Endothelial cell (in vitro differentiated cells): Measurements from ENCODE around the gene CEP55. TPM values are rescaled to one million over a fixed set of nuclear protein-coding genes. Genes with fewer than 3 reads are reported as not detected.

Experiments
- DNase-seq: peaks from one replicate; pipeline ENCODE4 v3.0.0; 2021; ENCODE audit warnings: low spot score
- H3K27ac Mint-ChIP-seq: one replicate; pipeline ENCODE4 v1.8.0; 2021; ENCODE audit warnings: mixed read lengths, inconsistent platforms; ENCODE audit not compliant: unreplicated experiment
- H3K27me3 Mint-ChIP-seq: one replicate; pipeline ENCODE4 v1.8.0; 2021; ENCODE audit warnings: mild to moderate bottlenecking, moderate library complexity, mixed read lengths, inconsistent platforms; ENCODE audit not compliant: unreplicated experiment
- H3K36me3 Mint-ChIP-seq: one replicate; pipeline ENCODE4 v1.8.0; 2021; ENCODE audit warnings: mild to moderate bottlenecking, low read depth, mixed read lengths, inconsistent platforms; ENCODE audit not compliant: unreplicated experiment
- H3K4me1 Mint-ChIP-seq: one replicate; pipeline ENCODE4 v1.8.0; 2021; ENCODE audit warnings: mild to moderate bottlenecking, mixed read lengths, inconsistent platforms; ENCODE audit not compliant: unreplicated experiment
- H3K4me3 Mint-ChIP-seq: one replicate; pipeline ENCODE4 v1.8.0; 2021; ENCODE audit warnings: mild to moderate bottlenecking, mixed read lengths, inconsistent platforms; ENCODE audit not compliant: unreplicated experiment
- H3K9me3 Mint-ChIP-seq: one replicate; pipeline ENCODE4 v1.8.0; 2021; ENCODE audit warnings: mixed read lengths, inconsistent platforms; ENCODE audit not compliant: unreplicated experiment
- total RNA-seq: library from RNA; stranded (reverse); fragmentation: NEBNext Ultra II Directional; extraction: Animal tissue kit (Norgen Biotek cat#: 25700); gene quantifications from one replicate; pipeline ENCODE4 v1.2.1, GENCODE V29; 2021; ENCODE audit not compliant: unreplicated experiment
- TF ChIP-seq, protein P1 (sequence below): fragments of 200-600 bp; sonication (generic); IDR thresholded peaks from one replicate; pipeline ENCODE4 v1.5.0; 2021; ENCODE audit warnings: antibody characterized with exemption; ENCODE audit not compliant: unreplicated experiment

CEP55 gene
- total RNA-seq, 1 donor from 2014 or later: 3.5 TPM

DNA sequence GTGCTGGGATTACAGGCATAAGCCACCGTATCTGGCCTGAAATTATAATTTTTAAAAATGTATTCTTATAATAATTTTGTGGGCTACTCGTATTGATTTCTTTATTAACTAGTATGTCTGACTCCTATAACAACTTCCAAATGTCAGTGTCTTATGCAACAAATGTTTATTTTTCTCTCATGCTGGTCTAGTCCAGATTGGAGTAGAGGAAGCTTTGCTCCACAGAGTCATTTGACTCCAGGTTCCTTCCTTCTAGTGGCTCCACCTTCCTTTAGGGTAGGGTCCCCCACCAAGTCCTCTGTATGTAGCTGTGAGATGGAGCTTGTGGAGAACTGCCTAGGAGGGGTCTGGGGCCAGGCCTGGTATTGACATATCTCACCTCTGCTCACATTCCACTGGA is 8.7 kb downstream of the CEP55 start:
- H3K36me3 Mint-ChIP-seq: peaks cover 4% of the 10 kb centered on the region
- H3K4me1 Mint-ChIP-seq: no peaks in the 10 kb centered on the region
- peaks cover 1% of the 10 kb centered on the region for H3K27me3 Mint-ChIP-seq
- TF ChIP-seq, protein P1, sequence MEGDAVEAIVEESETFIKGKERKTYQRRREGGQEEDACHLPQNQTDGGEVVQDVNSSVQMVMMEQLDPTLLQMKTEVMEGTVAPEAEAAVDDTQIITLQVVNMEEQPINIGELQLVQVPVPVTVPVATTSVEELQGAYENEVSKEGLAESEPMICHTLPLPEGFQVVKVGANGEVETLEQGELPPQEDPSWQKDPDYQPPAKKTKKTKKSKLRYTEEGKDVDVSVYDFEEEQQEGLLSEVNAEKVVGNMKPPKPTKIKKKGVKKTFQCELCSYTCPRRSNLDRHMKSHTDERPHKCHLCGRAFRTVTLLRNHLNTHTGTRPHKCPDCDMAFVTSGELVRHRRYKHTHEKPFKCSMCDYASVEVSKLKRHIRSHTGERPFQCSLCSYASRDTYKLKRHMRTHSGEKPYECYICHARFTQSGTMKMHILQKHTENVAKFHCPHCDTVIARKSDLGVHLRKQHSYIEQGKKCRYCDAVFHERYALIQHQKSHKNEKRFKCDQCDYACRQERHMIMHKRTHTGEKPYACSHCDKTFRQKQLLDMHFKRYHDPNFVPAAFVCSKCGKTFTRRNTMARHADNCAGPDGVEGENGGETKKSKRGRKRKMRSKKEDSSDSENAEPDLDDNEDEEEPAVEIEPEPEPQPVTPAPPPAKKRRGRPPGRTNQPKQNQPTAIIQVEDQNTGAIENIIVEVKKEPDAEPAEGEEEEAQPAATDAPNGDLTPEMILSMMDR: no peak
- no peak overlapping the region for H3K4me3 Mint-ChIP-seq
- no peak overlapping the region for H3K27ac Mint-ChIP-seq
- H3K9me3 Mint-ChIP-seq: no peaks in the 10 kb centered on the region
- DNase-seq: no peak

DNA sequence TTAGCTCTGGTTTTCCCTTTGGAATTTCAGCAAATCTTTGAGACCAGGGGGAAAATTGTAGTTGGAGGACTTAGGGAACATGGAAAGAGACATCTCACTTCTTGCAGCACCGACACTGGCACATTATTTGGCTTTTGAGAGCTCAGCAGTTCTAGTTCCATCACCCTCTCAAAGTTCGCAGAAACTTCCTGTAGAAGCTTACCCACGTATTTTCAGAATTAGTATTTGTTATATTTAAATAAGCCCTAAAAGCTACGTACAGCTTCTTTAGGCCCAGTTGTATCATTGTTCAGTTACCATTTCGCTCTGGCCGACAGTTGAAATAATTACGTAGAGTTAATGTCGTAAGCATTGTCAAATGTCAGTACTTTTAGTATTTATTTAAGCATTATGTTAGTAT is 13.4 kb downstream of the CEP55 start:
- peaks cover 4% of the 10 kb centered on the region for H3K36me3 Mint-ChIP-seq
- no peaks in the 10 kb centered on the region for H3K9me3 Mint-ChIP-seq
- no peak for DNase-seq
- TF ChIP-seq, protein P1: no peak
- H3K27ac Mint-ChIP-seq: no peak overlapping the region
- no peaks in the 10 kb centered on the region for H3K4me1 Mint-ChIP-seq
- no peak overlapping the region for H3K4me3 Mint-ChIP-seq
- H3K27me3 Mint-ChIP-seq: peaks cover 3% of the 10 kb centered on the region

DNA sequence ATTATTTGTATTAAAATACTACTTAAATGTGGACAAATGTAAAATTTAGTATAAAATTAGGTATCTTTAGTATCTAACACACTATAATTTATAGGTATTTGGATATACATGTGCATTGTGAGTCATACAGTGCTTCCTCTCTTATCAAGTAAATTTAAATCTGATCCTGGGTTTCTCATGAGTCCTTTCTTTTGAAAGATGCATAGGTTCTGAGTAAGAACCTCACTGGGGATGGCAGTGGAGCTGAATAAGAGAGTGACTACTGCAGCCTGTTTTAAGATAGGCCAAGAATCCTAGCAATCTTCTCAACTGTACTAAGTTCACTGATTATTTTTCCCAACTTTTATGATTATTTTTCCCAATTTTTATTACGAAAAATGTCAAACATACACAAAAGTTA is 16.2 kb downstream of the CEP55 start:
- no peaks in the 10 kb centered on the region for H3K9me3 Mint-ChIP-seq
- DNase-seq: no peak
- TF ChIP-seq, protein P1: no peak
- H3K27me3 Mint-ChIP-seq: peaks cover 3% of the 10 kb centered on the region
- H3K36me3 Mint-ChIP-seq: peaks cover 11% of the 10 kb centered on the region
- no peak overlapping the region for H3K27ac Mint-ChIP-seq
- H3K4me1 Mint-ChIP-seq: no peaks in the 10 kb centered on the region
- H3K4me3 Mint-ChIP-seq: no peak overlapping the region

DNA sequence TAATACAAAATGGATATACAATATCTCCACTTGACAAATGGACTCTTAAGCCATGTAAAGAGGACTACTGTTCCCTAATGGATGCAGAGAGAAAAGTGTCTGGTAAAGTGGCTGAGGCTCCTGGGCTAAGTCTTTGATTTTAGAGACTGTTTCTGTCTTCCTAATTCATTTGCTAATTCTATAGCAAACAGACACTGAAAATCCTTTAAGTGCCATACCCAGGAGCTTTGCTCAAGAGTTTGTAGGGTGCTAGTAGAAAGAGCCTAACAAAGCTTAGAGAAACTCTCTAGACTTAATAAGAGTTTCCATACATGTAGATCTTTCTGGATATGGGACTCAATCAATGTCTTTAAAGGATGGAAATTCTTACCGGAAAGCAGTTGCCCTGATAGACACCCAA is 16.7 kb downstream of the CEP55 start:
- TF ChIP-seq, protein P1: no peak
- DNase-seq: no peak
- Mint-ChIP-seq H3K9me3 (no peaks in the 10 kb centered on the region), H3K4me1 (no peaks in the 10 kb centered on the region), H3K36me3 (peaks cover 11% of the 10 kb centered on the region), H3K27me3 (peaks cover 3% of the 10 kb centered on the region), H3K27ac (no peak overlapping the region), H3K4me3 (no peak overlapping the region)

DNA sequence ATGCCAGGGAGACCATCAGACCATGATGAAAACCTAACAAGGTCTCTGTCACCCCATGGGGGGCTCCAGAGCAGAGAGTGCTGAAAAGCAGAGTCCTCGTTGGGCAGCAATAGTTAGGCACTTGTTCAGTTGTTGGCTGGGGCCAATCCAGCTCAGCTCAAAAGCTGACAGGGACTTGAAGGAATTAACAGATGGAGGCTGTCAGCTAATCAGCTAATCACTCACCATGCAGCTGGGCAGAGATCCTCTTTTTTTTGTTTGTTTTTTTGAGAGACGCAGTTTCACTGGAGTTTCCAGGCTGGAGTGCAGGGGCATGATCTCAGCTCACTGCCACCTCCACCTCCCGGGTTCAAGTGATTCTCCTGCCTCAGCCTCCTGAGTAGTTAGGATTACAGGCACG is 18.1 kb downstream of the CEP55 start:
- DNase-seq: no peak
- no peak overlapping the region for H3K4me3 Mint-ChIP-seq
- no peaks in the 10 kb centered on the region for H3K4me1 Mint-ChIP-seq
- peaks cover 12% of the 10 kb centered on the region for H3K36me3 Mint-ChIP-seq
- H3K27me3 Mint-ChIP-seq: peaks cover 3% of the 10 kb centered on the region
- no peak overlapping the region for H3K27ac Mint-ChIP-seq
- H3K9me3 Mint-ChIP-seq: no peaks in the 10 kb centered on the region
- TF ChIP-seq, protein P1: no peak
